A673 (cell line): Measurements from ENCODE around the gene EIF2D.

Experiments used
- EZH2 ChIP-seq: fragments of 200-600 bp; sonication (generic); IDR thresholded peaks from 2 replicates; pipeline ENCODE4 v1.6.1; 2017; ENCODE audit warnings: borderline replicate concordance, low read depth, mild to moderate bottlenecking, mixed read lengths, antibody characterized with exemption, low read length; ENCODE audit not compliant: poor library complexity, severe bottlenecking
- TF ChIP-seq, protein P1 (sequence below): fragments of 300-800, 200-600 bp; sonication (generic); conservative IDR thresholded peaks from 2 replicates; pipeline ENCODE4 v1.5.1; 2017; ENCODE audit warnings: low read depth, mild to moderate bottlenecking, antibody characterized with exemption, low read length, moderate library complexity, mixed read lengths

GRCh38 chr1:206591226-206591625 lies 21.0 kb downstream of the EIF2D start:
- TF ChIP-seq, protein P1, sequence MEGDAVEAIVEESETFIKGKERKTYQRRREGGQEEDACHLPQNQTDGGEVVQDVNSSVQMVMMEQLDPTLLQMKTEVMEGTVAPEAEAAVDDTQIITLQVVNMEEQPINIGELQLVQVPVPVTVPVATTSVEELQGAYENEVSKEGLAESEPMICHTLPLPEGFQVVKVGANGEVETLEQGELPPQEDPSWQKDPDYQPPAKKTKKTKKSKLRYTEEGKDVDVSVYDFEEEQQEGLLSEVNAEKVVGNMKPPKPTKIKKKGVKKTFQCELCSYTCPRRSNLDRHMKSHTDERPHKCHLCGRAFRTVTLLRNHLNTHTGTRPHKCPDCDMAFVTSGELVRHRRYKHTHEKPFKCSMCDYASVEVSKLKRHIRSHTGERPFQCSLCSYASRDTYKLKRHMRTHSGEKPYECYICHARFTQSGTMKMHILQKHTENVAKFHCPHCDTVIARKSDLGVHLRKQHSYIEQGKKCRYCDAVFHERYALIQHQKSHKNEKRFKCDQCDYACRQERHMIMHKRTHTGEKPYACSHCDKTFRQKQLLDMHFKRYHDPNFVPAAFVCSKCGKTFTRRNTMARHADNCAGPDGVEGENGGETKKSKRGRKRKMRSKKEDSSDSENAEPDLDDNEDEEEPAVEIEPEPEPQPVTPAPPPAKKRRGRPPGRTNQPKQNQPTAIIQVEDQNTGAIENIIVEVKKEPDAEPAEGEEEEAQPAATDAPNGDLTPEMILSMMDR, result no peak
- TF ChIP-seq EZH2, result no peak
